Activated CD4-positive, alpha-beta T cell treated with anti-CD3 and anti-CD28 coated beads, Interleukin-2, amount 50 U/mL, for 16 hours (primary cell): ENCODE data around the gene STARD13.

Experiments
- DNase-seq: peaks from one replicate; pipeline ENCODE4 v3.0.0-alpha.2; 2020

Gene STARD13

DNA sequence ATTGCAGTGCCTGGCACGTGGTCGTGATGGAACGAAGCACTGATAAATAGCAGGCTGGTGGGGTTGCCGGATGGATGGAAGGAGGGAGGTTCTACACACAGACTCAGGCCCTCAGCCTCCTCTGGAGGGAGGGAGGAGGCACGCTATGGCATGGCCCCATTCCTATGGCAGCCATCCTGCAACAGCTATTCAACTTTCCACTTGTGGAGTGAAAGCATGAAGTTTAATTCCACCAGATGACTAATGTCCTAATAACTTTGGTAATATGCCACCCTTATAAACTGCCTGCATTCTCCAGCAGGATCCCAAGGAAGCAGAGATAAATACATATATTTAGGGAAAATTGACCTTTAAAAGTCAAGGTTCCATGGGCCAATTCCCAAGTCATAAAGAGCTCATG is 176.9 kb downstream of the STARD13 start:
- DNase-seq: no peak

DNA sequence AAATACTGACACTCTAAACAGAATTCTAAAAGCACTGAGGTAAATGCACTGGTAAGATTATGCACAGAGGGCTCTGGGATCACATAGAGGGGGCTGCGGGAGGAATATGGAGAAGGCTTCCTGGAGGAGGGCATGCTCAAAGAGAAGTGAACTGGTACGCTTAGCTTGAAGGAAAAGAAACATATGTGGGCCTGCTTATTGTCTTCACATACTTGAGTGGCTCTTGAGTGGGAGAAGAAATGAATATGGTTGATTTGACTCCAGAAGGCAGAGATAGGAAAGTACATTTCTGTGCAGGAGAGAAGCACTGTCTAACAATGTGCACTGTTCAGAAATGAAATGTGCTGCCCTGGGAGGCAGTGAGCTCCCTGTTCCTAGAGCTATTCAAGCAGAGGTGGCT is 178.2 kb downstream of the STARD13 start:
- no peak for DNase-seq

DNA sequence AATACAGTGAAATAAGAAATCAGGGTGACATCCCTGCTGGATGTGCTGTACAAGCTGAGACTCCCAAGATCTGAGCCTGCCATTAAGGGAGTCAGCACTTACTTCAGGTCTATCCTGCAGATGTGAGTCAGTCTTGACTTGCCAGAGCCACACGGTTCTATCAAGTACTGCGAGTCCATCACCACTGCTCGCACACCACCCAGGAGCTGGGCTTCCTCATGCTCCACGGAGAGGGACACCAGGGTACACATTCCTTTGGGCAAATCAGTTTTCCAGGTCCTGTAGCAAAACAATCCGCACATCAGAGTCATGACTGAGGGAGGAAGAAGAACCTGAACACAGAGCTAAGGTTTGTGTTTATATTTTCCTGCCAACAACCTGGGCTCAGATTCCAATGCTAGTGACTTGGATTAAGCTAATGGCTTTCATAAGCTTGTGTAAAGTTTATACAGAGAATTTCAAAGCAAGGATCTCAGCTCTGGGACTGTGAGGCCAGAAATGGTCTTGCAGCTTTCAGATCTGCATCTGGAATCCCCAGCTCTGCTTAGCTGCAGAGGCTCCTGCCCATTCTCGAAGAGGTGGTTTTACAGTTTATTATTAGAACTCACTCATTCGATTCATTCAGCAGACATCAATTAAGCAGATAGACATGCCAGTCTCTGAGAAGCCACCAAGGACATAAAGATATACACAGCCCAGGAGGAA is 178.7 kb downstream of the STARD13 start:
- no peak for DNase-seq

DNA sequence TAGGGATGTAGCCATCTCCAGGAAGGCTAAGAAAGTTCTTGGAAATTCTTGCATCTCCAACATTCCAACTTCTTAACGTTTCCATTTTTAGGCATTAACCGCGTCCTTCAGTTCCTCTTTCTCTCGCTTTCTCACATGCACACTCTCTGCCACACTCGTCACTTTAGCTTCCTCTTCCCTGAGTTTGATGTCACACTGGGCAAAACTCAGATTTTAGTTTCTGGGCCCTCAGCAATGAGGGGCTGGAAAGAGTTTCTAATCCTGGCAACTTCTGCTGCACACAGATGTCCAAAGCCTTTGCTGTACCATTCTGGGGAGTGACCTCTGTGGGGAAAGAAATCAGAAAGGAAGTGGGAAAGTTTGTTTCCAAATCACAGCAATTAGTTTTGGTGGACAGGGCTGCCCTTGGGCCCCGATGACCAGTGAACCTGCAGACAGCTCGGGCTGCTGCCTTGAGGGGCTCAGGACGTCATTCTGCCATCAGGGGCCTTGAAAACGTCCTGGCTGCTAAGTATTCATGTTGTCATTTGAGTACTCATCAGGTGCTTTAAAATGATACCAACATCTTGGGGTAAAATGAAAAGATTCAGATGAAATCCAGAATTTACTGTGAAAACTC is 180.1 kb downstream of the STARD13 start:
- DNase-seq: no peak

DNA sequence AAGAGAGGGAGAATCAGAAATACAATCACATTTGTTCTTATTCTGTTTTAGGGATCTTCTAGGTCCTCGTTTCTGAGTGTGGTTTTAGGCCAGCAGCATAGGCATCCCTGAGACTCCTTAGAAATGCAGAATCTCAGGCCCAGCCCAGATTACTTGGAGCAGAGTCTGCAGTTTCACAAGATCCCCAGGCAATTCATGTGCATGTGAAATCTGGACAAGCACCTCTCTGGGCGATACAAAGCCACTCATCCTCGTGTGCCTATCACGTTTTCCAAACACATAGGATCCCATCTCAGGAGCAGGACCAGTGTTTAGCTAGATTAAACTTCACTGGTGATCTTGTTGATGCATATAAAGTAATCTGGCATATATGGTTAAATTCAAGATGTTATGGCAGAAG is 182.1 kb downstream of the STARD13 start:
- DNase-seq: no peak

DNA sequence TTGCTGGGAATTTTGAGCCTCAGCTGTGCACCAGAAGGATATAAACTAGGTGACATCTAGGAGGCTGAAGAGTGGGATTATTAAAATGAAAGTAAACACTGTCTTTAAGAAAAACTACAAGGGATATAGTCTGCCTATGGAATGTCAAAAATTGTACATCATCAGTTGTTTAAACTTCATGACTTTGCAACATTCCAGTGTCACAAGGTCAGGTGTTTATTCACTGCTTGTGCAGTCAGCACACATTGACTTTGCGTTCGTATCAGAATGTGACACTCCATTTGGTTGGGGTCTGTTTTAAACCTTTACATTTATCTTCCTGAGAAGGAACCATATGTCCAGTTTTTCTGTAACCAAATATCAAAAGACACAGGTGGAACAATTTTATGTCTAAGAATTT is 183.7 kb downstream of the STARD13 start:
- DNase-seq: no peak

DNA sequence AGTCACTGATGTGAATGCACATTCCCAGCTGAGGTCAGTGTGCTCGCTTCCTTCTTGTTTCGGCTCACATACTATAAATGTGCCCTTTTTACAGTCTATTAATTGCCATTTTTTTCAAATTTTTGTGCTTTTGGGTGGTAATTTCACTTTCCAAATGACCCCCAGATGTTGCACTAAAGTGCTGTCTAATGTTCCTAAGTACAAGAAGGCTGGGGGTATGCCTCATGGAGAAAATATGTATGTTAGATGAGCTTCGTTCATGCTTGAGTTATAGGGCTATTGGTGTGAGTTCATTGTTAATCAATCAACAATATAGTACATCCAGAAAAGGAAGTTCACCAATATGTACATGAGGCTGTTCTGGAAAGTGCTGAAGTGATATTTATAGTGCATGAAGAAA is 184.7 kb downstream of the STARD13 start:
- DNase-seq: no peak

DNA sequence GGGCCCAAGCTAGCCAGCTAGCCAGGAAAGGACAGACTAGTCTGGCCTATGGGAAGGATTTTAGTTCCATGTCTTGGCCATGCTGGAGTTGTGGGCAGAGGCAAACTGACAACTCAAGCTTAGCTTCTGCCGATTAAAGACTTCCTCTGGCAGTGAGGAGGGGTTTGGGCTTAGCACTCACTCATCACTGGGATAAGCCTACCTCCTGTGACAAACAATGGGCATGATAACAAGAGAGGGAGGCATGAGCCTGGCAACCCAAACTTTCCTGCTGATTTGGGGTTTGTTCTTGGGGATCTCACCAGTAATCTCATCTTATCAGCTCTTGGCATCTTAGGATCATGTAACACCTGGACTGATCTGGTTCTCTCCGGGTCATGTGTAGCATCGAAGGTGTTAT is 185.7 kb downstream of the STARD13 start:
- DNase-seq: no peak

DNA sequence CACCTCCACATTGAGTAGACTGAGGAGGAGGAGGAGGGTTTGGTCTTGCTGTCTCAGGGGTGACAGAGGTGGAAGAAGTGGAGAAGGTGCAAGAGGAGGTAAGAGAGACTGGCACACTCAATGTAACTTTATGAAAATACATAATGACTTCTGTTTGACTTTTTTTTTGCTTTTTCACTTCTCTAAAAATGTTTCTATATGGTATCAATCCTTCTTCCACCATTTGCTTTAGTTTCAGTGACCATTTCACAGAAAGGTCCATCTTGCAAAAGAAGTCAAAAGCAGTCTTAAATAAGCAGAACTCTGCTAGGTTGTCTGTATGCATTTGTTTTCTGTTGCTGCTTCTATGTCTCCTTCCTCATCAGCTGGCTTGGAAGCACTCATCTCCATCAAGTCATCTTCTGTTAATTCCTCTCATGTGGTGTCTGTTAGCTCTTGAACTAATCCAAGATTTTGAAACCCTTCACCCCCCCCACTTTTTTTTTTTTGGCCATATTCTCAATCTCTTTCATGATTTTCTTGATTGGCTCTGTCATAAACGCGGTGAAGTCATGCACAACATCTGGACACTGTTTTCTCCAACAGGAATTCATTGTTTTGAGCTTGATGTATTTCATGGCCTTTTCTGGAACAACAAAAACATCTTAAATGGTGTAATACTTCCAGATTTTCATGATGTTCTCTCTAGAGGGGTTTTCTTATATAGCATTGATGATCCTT is 188.5 kb downstream of the STARD13 start:
- DNase-seq: no peak

DNA sequence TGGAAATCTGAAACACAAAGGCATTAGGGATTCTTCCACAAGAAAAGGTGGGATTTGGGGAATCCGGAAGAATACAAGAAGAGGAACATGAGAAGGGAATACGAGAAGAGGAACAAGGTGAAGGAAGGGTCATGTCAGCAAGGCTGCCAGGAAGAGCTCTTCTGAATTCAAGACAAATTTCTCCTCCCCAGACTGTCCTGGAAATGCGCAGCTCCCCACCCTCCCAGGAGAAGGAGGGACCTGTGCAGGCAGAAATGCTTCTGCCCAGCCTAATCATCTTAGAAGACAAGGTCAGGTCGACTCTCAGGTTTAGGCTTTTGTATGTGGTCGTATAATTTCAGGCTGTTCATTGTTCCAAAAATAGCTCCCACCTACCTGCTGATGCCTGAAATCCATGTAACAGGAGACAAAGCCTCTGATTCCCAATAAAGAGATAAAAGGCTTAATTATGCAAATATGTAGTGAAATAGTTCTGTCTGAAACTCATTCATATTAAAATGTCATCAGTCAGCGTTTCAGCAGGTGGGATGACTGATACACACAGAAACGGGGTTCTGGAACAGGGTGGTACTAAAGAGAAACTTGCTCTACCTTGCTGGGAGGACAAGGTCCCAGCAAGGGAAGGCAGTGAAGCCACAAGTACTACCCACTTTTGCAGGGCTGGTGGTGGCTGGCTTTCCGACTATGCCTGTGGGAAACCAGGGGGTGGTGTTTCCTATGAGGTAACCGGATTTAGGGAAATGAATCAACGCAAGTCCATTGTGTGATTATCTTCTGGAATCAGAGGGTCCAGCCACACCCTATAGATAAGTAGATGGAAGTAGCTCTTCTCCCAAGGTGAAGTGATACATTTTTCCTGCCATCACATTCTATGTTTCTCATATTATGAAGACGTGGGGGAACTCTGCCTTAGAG is 193.2 kb downstream of the STARD13 start:
- no peak for DNase-seq

DNA sequence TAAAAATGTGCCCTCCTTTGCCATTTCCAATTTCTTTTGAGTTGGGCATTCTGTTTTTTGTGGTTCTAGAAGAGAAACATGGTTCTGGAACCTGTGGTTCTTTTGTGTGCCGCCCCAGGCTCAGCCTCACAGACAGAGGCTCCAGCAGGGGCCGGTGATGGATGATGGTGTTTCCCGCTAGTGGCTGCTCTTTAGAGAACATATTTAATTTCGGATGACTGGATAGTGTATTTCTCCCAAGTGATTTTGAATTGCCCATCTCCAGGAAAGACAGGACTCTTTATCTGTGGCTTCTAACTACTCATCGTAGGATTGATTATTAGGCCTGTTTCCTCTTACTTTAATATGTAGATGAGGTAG is 194.2 kb downstream of the STARD13 start:
- DNase-seq: no peak

DNA sequence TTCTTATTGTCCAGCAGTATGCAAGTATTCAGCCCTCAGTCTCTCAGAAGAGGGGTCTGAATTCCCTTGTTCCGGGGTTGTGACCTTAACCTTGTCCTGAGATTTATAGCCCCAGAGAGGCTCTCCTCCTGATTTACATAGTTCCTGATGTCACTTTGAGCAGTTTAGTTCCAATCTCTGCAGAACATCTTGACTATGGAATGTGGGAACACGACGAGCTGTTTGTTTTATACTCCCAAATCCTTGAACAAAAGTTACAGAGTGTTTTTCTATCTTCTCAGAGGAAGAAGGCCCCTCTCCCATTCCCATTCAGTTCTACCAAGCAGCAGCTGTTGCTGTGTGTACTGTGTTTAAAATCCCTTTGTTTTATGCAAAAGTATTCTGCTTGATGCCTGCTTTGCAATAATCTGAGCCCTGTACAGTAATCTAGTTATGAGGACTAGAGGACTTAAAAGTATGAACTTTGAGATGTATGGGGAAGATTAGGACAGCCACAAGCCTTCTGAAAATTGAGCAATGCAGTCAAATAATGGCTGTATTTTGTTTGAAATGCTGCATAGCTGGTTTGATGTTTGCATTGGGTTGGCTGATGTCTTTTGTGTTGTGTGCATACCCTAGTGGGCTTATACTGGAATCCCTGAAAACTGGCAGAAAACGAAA is 194.7 kb downstream of the STARD13 start:
- no peak for DNase-seq

DNA sequence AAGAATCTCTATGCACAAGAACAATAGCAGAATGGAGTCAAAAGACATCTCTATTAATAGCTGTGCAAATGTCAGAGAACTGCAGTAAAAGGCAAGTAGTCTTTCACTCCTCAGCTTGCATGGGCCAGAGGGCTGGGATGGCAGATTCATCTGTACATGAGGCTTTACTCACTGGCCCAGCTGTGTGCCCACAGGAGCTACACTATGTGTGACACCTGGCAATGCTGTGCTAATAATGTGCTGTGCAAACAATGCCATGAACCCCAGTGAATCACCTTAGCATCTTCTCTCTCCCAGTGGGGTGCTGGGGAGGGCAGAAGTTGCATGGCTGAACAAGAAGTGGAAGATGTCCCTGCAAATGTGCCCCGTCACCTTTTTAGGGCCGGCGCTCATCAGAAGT is 196.2 kb downstream of the STARD13 start:
- no peak for DNase-seq

DNA sequence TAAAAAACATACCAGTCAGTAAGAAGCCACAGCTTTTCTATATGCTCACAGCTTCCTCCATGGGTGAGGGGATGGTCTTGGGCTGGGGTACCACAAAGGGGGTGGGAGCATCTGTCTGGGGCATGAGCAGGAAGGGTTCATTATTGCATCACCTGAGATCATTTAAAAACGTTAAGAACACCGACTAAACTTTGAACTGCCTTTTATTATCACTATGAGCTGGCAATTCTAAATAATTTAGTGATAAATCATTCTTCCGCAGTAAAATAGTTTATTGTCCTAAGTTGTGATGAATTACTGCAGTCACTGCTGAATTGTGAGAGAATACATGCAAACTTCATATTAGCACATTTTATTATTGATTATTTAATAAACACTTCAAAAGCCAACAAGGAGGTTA is 197.8 kb downstream of the STARD13 start:
- no peak for DNase-seq

DNA sequence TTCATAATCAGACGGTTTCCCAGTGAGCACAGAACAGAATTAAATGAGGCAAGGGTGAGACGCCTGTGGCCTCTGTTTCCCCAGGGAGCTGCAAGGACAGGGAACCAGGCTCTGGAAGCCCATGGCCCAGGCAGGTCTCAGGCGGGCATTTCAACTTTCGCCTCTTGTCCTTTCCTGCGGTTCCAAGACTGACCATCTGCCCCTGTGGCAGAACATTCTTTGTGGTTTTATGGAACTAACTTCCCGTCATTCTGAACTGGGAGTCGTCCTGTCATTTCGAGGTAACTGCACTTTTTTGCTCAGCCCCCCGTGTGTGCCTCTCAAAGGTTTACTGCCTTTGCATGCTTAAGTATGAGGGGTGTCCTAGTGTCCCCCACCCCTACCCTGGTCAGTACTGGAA is 198.5 kb downstream of the STARD13 start:
- no peak for DNase-seq

DNA sequence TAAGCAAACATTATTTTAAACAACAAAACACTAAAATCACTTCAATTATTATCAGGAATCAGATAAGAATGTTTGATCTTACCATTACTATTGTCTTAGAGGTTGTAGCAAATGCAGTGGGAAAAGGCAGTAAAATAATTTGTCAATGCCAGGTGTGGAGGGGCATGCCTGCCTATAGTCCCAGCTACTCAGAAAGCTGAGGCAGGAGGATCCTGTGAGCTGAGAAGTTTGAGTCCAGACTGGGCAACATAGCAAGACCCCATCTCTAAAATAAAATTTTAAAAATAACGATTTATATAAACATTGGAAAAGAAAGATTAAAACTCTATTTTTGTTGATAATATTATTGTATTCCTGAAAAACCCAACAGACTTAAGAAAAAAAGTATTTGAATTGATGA is 202.5 kb downstream of the STARD13 start:
- DNase-seq: no peak

DNA sequence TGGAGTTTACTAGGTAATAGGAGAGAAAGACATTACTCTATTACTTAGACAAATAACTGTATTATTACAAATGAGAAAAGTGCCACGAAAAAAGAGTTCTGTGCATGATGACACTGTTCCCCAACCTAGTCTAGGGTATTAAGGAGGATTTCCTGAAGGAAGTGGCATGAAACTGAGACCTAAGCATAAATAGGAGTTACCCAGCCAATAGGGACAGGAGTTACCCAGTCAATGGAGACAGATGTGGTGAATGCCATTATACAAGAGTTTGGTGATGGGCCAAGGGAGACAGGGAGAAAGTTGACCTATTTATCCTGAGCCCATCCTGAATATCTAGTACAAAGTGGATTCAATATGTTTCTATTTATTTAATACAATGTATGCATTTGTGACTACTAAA is 203.9 kb downstream of the STARD13 start:
- DNase-seq: no peak

DNA sequence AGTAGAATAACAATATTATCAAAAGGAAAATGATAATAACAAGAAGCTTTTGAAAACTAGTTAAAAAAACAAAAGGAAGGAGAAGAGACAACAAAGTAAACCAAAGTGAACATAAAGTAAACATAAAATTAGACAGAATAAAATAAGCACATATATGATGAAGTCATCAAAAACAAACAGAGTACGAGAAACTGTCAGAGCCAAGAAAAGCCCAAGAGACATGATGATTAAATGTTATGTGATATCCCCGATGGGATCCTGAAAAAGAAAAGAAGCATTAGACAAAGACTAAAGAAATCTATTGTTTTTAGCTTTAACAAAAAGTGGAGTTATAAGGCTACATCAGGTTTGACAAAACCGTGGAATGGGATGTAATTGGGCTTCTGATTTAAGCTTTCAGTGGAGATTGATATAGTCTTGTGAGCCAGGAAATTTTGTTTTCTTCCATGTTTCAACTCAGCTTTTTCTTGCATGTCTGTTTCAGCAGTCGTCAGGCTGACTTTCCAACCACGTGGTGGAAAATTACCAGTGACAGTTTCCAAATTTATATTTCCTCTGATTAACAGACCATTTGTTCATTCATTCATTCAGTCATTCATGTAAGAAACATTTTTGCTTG is 204.5 kb downstream of the STARD13 start:
- no peak for DNase-seq

DNA sequence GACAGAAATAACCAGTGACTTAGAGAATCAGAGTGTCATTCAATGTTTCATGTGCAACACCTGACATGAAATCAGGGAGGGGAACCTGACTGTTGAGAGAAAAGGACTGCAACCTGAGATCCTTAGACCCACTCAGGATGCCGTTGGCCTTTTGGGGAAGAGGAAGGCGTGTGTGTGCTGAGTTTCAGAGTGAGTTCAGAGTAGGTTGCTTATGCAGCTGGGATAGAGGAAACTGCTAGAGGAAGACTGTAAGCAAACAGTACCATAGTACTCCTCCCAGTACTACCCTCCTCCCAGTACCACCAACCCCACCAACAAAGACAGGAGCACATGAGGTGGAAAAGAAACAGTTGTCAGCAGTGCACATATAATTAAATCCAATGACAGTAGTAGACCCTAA is 205.6 kb downstream of the STARD13 start:
- DNase-seq: no peak

DNA sequence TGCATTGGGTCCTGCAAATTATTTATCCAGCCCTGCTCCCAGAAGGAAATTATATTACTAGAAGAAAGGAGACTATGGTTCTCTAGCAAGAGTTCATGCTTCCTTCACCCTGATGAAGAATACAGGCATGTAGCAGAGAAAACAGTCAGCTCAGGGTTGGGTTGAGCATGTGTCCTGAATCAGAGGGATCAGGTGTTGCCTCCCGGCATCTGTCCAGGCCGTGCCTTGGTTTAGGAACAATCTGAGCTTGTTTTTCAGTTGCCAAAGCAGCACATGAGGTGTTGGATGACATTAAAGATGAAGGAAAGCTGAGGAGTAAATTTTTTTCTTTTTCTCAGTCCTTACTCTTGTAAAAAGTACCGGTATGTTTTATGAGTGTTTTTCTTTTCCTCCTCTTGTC is 207.3 kb downstream of the STARD13 start:
- no peak for DNase-seq

DNA sequence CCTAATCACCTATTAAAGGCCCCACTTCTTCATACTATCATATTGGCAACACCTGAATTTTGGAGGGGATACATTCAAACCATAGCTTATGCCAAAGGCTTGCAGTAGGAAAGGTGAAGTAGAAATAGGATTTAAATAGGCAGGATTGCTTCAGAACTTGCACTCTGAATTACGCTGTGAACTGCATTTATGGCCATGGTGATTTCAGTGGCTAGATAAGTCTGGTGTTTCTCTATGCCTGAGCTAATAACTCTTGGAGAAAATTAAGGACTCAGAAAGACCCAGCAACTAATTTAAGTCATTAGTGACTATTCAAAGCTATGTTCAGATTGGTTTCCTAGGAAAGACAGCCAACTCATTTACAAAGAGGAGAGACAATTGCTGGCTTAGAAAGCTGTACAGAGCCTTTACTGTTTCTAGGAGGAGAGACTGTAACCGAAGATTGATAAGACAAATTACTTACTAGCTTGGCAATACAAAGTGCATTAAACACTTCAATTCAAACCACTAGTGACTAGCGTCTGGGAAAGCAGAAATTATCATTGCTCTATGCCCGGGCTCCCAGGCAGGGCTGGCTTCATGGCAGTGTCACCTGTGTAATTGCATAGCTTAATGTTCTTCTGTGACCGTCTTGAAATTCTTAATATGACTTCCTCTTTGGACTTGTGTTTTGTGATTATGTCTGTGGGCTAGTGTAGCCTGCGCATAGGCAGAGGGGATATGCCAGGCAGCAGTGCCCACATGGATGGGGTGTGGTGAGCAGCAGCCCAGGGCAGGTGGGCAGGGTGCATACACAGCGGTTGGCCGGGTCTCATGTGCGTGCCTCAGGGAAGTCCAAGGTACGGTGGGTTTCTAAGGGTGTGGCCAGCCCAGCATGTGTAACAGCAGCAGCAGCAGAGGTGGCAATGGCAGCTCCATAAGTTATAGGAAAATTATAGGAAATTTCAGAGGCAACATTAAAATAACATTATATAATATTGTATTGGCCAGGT is 209.3 kb downstream of the STARD13 start:
- no peak for DNase-seq
